HCT116 (cell line): ENCODE data around the gene ANXA5. TPM values are rescaled to one million over a fixed set of nuclear protein-coding genes. Genes with fewer than 3 reads are reported as not detected.

ENCODE experiments used
- ATAC-seq: fragments of 200-7000 bp; cut with Tn5 transposase; 2 replicates; pipeline ENCODE4 v1.9.1; 2020; ENCODE audit warnings: mild to moderate bottlenecking, moderate library complexity
- BruUV-seq: library from RNA; stranded (reverse); fragments of 400-500 nt; replicated peaks from 2 replicates; lab custom pipeline; 2021; lab: Mats Ljungman, UMichigan
- CTCF ChIA-PET: fragments of 300-600 bp; sonication (Branson Sonifier 250); formaldehyde crosslinking; loops from one replicate; lab custom pipeline; 2021; ENCODE audit warnings: antibody characterized with exemption; lab: Charles Lee
- POLR2A ChIA-PET: fragments of 300-600, 350-600 bp; sonication (Branson Sonifier 250); formaldehyde crosslinking; loops from one replicate; lab custom pipeline; 2021; ENCODE audit warnings: antibody characterized with exemption; lab: Charles Lee
- RAD21 ChIA-PET, 2 experiments: fragments of 300-600 bp; sonication (Branson Sonifier 250); formaldehyde crosslinking; loops; one replicate each; lab custom pipeline; 2023; ENCODE audit warnings: low total read pairs in 2 of 2; ENCODE audit not compliant: uncharacterized antibody in 2 of 2, unreplicated experiment in 2 of 2, low non-redundant PET in 1 of 2; lab: Charles Lee
- DNase-seq: peaks from one replicate; pipeline ENCODE4 v3.0.0-alpha.2; 2010; ENCODE audit warnings: low read depth, low spot score
- H2AFZ ChIP-seq: fragments of 200-600 bp; shearing (Covaris generic), sonication (generic); 2 replicates; pipeline ENCODE4 v1.6.1; 2017; ENCODE audit warnings: low read depth, mixed run types, mixed read lengths, antibody characterized with exemption, low read length; ENCODE audit not compliant: poor library complexity, severe bottlenecking
- H3K27ac ChIP-seq: 2 replicates; pipeline ENCODE4 v1.5.1; 2012; ENCODE audit warnings: low read depth, low read length
- H3K27me3 ChIP-seq: fragments of 200-600 bp; sonication (generic); 2 replicates; pipeline ENCODE4 v1.6.1; 2016; ENCODE audit warnings: mixed run types, low read length, mixed read lengths; ENCODE audit not compliant: insufficient read depth
- H3K36me3 ChIP-seq, 2 experiments: fragments of 200-500 bp in 1 of 2; fragments of 200-600 bp in 1 of 2; sonication (Bioruptor generic) in 1 of 2; sonication (generic) in 1 of 2; 2 replicates each; pipeline versions ENCODE4 v1.5.1 to v1.6.1; 2014 to 2016; ENCODE audit warnings: low read length in 2 of 2, inconsistent platforms in 1 of 2, mixed read lengths in 1 of 2, mixed run types in 1 of 2; ENCODE audit not compliant: insufficient read depth in 2 of 2, control insufficient read depth in 1 of 2
- H3K4me1 ChIP-seq, 2 experiments: fragments of 200-600 bp in 1 of 2; sonication (generic) in 1 of 2; 2 replicates each; pipeline versions ENCODE4 v1.5.1 to v1.6.1; 2012 to 2017; ENCODE audit warnings: low read length in 2 of 2, inconsistent platforms in 1 of 2, mild to moderate bottlenecking in 1 of 2, mixed read lengths in 1 of 2, mixed run types in 1 of 2, moderate library complexity in 1 of 2; ENCODE audit not compliant: insufficient read depth in 2 of 2, control insufficient read depth in 1 of 2
- H3K4me2 ChIP-seq: fragments of 200-600 bp; sonication (generic); 2 replicates; pipeline ENCODE4 v1.6.1; 2017; ENCODE audit warnings: mixed run types, low read length, mixed read lengths
- H3K4me3 ChIP-seq, 2 experiments: fragments of 200-600 bp in 1 of 2; sonication (generic) in 1 of 2; replicated peaks in 1 of 2; 2 replicates each; pipeline ENCODE4 v1.5.1; 2011 to 2016; ENCODE audit warnings: low read length in 2 of 2, control low read depth in 1 of 2, low read depth in 1 of 2, mild to moderate bottlenecking in 1 of 2, mixed read lengths in 1 of 2, mixed run types in 1 of 2
- H3K79me2 ChIP-seq: fragments of 200-600 bp; sonication (generic); 2 replicates; pipeline ENCODE4 v1.6.1; 2017; ENCODE audit warnings: mild to moderate bottlenecking, mixed run types, low read length, moderate library complexity, mixed read lengths; ENCODE audit not compliant: insufficient read depth
- H3K9ac ChIP-seq: fragments of 200-600 bp; sonication (generic); 2 replicates; pipeline ENCODE4 v1.6.1; 2016; ENCODE audit warnings: low read length, mixed read lengths
- H3K9me2 ChIP-seq: fragments of 200-600 bp; sonication (generic), shearing (Covaris generic); 2 replicates; pipeline ENCODE4 v1.6.1; 2017; ENCODE audit warnings: mixed run types, mild to moderate bottlenecking, moderate library complexity; ENCODE audit not compliant: insufficient read depth
- H3K9me3 ChIP-seq, 2 experiments: fragments of 200-500 bp in 1 of 2; fragments of 200-600 bp in 1 of 2; sonication (Bioruptor generic) in 1 of 2; sonication (generic) in 1 of 2; 2 replicates each; pipeline ENCODE4 v1.6.1; 2014 to 2017; ENCODE audit warnings: low read length in 2 of 2, mixed read lengths in 2 of 2, inconsistent platforms in 1 of 2, low read depth in 1 of 2, mild to moderate bottlenecking in 1 of 2, mixed run types in 1 of 2, moderate library complexity in 1 of 2; ENCODE audit not compliant: control insufficient read depth in 1 of 2, insufficient read depth in 1 of 2
- H4K20me1 ChIP-seq: fragments of 200-600 bp; sonication (generic), shearing (Covaris generic); 2 replicates; pipeline ENCODE4 v1.6.1; 2017; ENCODE audit warnings: mixed run types, mild to moderate bottlenecking, moderate library complexity; ENCODE audit not compliant: insufficient read depth
- CBX3 ChIP-seq: IDR thresholded peaks from 2 replicates; pipeline ENCODE4 v1.6.1; 2012; ENCODE audit warnings: low read depth
- CEBPB ChIP-seq: IDR thresholded peaks from 2 replicates; pipeline ENCODE4 v1.6.1; 2012; ENCODE audit warnings: low read depth
- ELF1 ChIP-seq: IDR thresholded peaks from 2 replicates; pipeline ENCODE4 v1.6.1; 2012; ENCODE audit warnings: low read depth, borderline replicate concordance
- FOSL1 ChIP-seq: IDR thresholded peaks from 2 replicates; pipeline ENCODE4 v1.6.1; 2012; ENCODE audit warnings: low read depth
- JUND ChIP-seq: IDR thresholded peaks from 2 replicates; pipeline ENCODE4 v1.6.1; 2012
- POLR2A ChIP-seq: IDR thresholded peaks from 2 replicates; pipeline ENCODE4 v1.7.0; 2011; ENCODE audit warnings: borderline replicate concordance; ENCODE audit not compliant: insufficient read depth, insufficient read length; ENCODE audit errors: extremely low read depth
- POLR2AphosphoS5 ChIP-seq: IDR thresholded peaks from 2 replicates; pipeline ENCODE4 v1.6.1; 2011; ENCODE audit warnings: mild to moderate bottlenecking, low read depth, low read length, moderate library complexity
- RAD21 ChIP-seq: IDR thresholded peaks from 2 replicates; pipeline ENCODE4 v1.6.1; 2012; ENCODE audit warnings: low read depth, mild to moderate bottlenecking
- SRF ChIP-seq: IDR thresholded peaks from 2 replicates; pipeline ENCODE4 v1.6.1; 2012; ENCODE audit warnings: low read depth
- TCF7L2 ChIP-seq: IDR thresholded peaks from 2 replicates; pipeline ENCODE4 v1.7.0; 2011; ENCODE audit warnings: borderline replicate concordance, inconsistent platforms; ENCODE audit not compliant: insufficient read depth, insufficient read length; ENCODE audit errors: extremely low read depth
- intact Hi-C: fragments of 100-400 bp; cut with micrococcal nuclease; formaldehyde crosslinking; loops from 2 replicates; pipeline ENCODE4 v1.10.0; 2022
- total RNA-seq: library from RNA; stranded (reverse); gene quantifications from one replicate; pipeline ENCODE4 v1.2.1, GENCODE V29; 2021; ENCODE audit not compliant: unreplicated experiment
- TF ChIP-seq, protein P1 (sequence below): IDR thresholded peaks from 2 replicates; pipeline ENCODE4 v1.6.1; 2012
- TF ChIP-seq, protein P2 (sequence below), 3 experiments: fragments of 200-600 bp in 1 of 3; sonication (generic) in 1 of 3; IDR thresholded peaks in 2 of 3; conservative IDR thresholded peaks in 1 of 3; 2 replicates each; pipeline ENCODE4 v1.5.1; 2012 to 2017; ENCODE audit warnings: low read depth in 2 of 3, low read length in 2 of 3, antibody characterized with exemption in 1 of 3, borderline replicate concordance in 1 of 3, control low read depth in 1 of 3, mild to moderate bottlenecking in 1 of 3, mixed read lengths in 1 of 3, mixed run types in 1 of 3, moderate library complexity in 1 of 3; ENCODE audit not compliant: insufficient read depth in 1 of 3
- TF ChIP-seq, protein P3 (sequence below): IDR thresholded peaks from 2 replicates; pipeline ENCODE4 v1.6.1; 2012

The ANXA5 gene
- total RNA-seq, 1 experiment from 2014 or later = 186 TPM

DNA sequence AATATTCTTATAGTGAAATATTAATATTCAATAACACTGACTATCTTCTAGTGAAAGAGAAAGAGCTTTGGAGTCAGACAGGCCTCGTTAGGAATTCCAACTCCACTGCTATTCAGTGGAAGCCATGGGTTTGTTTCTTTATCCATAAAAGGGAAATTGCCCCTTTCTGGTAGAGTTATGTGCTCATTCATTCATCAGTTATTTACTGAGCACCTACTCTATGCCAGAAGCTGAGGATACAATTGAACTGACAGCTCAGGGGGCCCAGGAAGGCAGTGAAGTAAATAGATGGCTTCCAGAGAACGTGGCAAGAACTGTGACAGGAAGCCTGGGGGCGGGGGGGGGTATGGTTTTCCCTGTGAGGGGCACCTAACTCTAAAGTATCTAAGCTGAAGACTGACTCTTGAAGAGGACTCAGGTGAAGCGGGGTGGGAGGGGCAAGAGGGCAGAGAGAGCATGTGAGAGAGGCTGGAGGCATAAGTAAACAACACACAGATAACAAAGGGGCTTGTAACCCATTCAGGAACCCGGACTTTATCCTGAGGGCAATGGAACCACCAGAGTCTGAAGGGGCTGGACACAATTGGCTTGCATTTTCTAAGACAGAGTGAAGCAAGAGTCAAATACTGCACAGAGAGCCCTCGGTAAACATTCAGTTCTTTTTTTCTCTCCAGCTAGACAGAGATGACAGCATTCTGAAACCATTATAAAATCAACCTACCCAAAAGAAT is 20.3 kb downstream of the ANXA5 start:
- Histone ChIP-seq H3K9me3 (no peaks in the 10 kb centered on the region), H4K20me1 (no peaks in the 10 kb centered on the region), H3K9ac (no peak overlapping the region), H3K36me3 (peaks cover 38 to 48% of the 10 kb centered on the region in 2 experiments), H3K4me3 (no peak overlapping the region), H3K27ac (no peak overlapping the region), H3K79me2 (no peaks in the 10 kb centered on the region), H3K27me3 (no peaks in the 10 kb centered on the region), H2AFZ (no peak overlapping the region), H3K9me2 (no peaks in the 10 kb centered on the region), H3K4me2 (no peak overlapping the region), H3K4me1 (no peaks in the 10 kb centered on the region)
- TF ChIP-seq FOSL1 (no peak), RAD21 (no peak), CBX3 (no peak), POLR2A (no peak), POLR2AphosphoS5 (no peak), ELF1 (no peak), TCF7L2 (no peak), CEBPB (no peak), SRF (no peak), JUND (no peak)
- TF ChIP-seq, protein P1, sequence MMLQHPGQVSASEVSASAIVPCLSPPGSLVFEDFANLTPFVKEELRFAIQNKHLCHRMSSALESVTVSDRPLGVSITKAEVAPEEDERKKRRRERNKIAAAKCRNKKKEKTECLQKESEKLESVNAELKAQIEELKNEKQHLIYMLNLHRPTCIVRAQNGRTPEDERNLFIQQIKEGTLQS = no peak
- TF ChIP-seq, protein P2, sequence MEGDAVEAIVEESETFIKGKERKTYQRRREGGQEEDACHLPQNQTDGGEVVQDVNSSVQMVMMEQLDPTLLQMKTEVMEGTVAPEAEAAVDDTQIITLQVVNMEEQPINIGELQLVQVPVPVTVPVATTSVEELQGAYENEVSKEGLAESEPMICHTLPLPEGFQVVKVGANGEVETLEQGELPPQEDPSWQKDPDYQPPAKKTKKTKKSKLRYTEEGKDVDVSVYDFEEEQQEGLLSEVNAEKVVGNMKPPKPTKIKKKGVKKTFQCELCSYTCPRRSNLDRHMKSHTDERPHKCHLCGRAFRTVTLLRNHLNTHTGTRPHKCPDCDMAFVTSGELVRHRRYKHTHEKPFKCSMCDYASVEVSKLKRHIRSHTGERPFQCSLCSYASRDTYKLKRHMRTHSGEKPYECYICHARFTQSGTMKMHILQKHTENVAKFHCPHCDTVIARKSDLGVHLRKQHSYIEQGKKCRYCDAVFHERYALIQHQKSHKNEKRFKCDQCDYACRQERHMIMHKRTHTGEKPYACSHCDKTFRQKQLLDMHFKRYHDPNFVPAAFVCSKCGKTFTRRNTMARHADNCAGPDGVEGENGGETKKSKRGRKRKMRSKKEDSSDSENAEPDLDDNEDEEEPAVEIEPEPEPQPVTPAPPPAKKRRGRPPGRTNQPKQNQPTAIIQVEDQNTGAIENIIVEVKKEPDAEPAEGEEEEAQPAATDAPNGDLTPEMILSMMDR (IDR thresholded peaks at IDR 0.05 in 2 of 3, conservative IDR thresholded peaks at IDR 0.05 in 1 of 3; ENCODE audit: borderline replicate concordance in 1 of 3, insufficient read depth in 1 of 3, low read depth in 2 of 3, low read length in 2 of 3) = no peak
- TF ChIP-seq, protein P3, sequence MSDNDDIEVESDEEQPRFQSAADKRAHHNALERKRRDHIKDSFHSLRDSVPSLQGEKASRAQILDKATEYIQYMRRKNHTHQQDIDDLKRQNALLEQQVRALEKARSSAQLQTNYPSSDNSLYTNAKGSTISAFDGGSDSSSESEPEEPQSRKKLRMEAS = no peak
- DNase-seq = no peak
- ChIA-PET CTCF (no interaction called here), POLR2A (no interaction called here), RAD21 (interaction anchor here in 1 of 2 experiments (0.6 kb wide), 1 partner anchor 21 kb away, joined by 3 read pairs; no protein-coding TSS in a partner anchor)
- ATAC-seq = no peak; the same call in 1 of the 2 replicates
- intact Hi-C loops = no loop called here
- BruUV-seq = no TSS peak
